ENCODE data around the gene HLA-DOA.

The HLA-DOA gene

GRCh38 chr6:32962213-32962826, 47.1 kb downstream of the HLA-DOA start:
- DNase-seq, result no peak

- DNase-seq, result no peak
Measured at GRCh38 chr6:32960563-32960962, 48.8 kb downstream of the HLA-DOA start.

- DNase-seq, result no peak
Measured at GRCh38 chr6:32956176-32956575, 53.2 kb downstream of the HLA-DOA start.

GRCh38 chr6:32954986-32955802, 54.2 kb downstream of the HLA-DOA start:
- peak; percentile 38 for DNase-seq

- DNase-seq, result no peak
Measured at GRCh38 chr6:32954267-32954666, 55.1 kb downstream of the HLA-DOA start.

All from stimulated activated CD4-positive, alpha-beta T cell treated with anti-CD3 and anti-CD28 coated beads, Interleukin-4, amount 100 ng/mL, for 24 hours (primary cell).